DMS114 treated with DMSO at 0.1 percent for 48 hours (cell line): Measurements from ENCODE around the gene TLCD2.
"Not testable (repeated sequence)": the region's sequence is repeated elsewhere in the genome, so short reads cannot be mapped to it uniquely, and the experiment has no call there.

Experiments used
- DNase-seq: peaks from one replicate; lab custom pipeline; 2025; ENCODE audit not compliant: unreplicated experiment; lab: John Stamatoyannopoulos, UW

The TLCD2 gene

DNA sequence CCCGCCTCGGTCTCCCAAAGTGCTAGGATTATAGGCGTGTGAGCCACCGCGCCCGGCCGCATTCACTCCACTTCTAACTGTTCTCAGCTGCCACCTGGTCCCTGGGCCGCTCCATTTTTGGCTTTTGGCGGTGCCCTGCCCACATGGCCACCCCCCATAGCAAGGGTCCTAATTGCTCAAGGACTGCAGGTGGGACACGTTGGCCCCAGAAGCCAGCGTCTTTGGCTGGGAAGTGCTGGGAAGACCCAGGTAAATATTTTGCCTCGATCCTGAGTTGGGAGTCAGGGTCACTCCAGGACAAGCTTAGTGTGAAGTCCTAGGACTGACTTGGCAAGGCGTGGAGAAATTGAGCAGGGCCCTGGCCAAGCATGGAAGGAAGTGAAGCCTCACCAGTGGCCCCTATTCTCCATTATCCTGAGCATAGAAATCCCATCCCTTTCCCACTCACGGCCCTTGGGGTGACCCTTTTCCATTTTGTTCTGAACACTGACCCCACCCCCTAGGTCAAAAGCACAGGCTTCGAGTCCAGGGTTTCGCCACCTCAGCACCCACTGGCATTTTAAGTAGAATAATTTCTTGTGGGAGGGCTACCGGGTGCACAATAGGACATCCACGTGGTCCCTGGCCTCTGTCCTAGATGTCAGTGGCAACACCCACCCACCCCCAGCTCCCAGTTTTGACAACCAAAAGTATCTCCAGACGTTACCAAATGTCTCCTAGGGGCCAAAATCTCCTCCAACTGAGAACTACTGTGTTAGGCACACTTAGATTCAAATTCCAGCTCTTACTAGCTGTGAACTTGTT is 8.4 kb upstream of the TLCD2 start:
- no peak for DNase-seq

DNA sequence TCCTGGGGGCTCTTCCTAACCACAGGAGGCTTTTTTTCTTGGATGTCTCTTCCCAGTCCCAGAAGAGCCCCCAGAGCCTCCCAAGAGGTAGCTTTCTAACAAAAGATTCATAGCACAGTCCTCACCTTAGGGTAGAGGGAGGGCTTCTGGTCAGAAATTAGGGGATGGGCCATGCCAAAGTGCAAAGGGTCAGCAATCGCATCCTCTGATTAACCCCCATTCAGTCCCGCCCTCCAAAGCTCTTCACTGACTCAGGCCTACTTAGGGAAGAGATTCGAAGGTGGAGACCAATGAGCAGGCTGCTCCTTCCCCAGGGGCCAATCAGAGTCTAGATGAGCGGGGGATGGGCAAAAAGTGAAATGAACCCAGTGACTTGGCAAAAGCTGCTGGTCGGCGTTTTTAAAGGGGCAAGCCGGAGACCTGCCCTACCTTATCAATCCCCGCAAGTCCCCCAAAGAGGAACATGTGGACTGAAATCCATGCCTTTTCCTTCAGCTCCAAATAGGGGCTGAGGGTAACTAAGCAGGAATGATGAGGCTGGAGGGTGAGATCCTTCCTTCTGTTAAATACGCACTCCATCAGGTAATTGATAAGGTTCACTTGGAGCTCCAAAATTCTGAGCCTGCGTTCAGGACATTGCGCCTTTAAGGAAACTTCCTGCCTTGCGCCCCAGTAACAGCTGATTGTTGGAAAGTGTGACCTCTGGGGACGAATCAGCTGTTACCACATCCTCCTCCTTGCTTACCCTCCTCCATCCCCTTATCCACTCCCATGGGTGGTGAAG is 6.9 kb upstream of the TLCD2 start:
- peak; percentile 94 for DNase-seq

DNA sequence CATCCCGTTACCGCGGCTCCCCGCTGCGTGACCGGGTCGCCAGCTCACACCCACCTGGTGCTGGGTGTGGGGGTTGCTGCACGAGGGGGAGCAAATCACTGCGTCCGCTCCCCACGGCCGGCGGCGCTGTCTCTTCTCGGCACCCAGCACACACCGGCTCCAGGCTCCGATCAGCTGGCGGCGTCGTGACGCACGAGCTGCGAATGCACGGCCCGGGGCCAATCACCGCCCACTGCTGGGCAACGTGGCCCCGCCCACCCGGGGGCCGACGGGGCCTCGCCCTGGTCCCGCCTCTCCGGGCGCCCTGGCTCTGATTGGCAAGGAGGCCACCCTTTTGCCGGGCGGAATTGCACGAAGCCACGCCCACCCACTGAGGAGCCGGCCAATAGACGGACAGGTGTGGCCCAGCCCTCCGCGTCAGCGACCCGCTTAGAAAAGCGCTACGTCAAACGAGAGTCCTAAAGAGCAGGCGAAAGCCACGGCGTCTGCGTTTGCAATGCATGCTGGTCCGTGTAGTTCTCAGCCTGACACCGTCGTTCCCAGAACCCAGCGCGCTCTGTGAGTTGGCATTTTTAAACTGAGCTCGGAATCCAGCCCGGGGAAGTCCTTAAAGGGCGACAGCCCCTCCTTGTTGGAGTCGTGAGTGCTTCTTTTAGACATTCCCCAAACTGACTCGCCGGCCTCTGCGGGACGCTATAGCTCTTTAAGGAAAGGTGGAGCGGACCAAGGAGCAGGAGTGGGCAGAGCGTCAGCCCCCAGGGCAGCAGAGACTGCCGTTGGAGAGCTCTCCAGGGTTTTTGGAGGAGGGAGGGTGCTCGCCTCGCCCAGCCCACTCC is 6.1 kb upstream of the TLCD2 start:
- peak; percentile 98 for DNase-seq

DNA sequence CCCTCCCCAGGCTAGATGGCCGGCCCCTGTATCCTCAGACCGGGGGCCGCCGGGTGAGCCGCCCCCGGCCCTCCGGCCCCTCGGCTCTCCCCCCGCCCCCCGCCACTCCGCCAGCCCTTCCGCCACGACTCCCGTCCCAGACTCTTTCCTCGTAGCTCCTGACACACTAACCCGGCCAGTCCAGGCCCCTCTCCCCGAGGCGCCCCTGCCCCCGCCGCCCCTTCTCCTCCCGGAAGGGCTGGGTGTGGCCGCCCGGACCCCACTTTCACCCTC is 5.6 kb upstream of the TLCD2 start:
- DNase-seq = no peak

DNA sequence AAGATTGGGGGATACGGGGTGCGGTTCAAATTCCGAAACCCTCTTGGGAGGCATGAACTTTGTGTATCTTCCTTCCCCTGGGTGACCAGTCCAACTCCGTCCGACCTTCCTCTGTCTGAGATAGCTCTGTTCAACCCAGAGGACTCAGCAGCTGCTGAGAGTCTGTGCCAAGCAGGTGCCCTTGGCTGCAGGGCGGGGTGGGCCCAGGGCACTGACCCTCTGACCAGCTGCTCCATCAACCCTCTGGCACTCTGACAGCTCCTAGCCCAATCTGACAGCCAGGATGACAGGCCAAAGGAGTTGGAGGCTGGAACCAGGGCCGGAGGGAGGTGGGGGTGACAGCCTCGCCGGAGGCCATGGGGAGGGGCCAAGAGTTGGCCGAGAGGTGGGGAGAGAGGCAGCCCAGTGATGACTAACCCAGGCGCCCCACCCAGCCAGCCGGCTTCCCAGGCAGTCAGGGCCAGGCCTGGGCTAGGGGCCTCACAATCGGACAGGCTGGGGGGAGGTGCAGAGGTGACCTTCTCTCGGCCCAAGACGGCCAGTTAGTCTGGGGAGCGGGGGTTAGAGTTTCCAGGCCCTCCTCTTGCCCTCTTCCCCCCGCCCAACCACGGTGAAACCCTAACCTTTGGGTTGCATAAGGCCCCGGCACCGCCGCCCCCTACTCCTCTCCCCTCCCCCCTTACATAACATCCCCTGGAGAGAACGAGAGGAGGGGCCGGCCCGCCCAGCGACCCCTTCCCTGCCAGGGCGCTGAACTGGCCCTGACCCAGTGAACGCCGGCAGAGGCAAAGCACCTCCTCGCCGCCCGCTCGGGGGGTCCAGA is 5.0 kb upstream of the TLCD2 start:
- DNase-seq = no peak

DNA sequence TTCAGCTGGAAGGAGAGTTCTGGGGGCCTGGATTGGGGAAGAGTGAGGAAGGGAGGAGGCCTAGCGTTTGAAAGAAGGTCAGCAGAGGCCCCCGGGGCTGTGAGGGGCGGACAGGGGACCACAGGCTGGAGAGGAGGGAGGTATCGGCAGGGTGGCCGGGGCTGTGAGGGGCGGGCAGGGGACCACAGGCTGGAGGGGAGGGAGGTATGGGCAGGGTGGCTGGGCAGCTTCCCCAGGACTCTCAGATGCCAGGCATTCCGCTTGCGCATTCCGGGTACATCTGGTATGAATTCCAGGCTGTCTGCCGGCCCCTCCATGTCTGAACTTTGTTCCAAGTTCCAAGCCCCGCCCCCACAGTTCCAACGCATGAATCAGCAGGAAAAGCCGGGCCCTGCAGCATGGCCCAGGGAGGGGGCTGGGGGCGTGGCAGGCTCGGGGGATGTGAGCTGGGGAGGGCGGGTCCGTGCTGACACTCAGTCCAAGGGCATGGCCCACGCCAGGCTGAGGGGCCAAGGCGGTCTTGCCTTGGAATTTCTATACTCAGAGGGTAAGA is 4.3 kb upstream of the TLCD2 start:
- DNase-seq = peak; percentile 44

DNA sequence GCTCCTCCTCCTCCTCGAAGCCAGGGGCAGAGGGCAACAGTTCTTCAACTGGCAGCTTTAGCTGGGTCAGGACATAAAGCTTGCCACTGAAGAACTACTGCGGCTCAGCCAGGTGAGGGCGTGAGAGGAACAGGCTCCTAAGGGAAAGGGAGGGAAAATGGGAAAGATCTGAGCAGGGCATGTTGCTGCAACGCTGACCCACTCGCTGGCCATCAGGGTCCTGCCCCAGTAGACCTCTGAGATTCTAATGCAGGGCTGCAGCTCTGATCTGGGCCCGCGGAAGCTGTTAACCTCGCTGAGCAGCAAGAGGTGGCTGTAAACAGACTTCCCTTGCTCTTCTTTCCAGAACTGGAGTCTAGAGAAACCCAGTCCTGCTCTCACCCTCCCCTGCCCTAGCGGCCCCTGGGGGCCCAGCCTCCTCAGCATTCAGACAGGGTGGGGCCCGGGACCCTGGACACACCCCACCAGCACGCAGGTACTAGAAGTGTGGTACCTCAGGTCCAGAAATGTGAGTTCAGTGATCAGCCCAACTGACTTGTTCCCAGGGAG is 3.8 kb upstream of the TLCD2 start:
- DNase-seq = peak; percentile 55

DNA sequence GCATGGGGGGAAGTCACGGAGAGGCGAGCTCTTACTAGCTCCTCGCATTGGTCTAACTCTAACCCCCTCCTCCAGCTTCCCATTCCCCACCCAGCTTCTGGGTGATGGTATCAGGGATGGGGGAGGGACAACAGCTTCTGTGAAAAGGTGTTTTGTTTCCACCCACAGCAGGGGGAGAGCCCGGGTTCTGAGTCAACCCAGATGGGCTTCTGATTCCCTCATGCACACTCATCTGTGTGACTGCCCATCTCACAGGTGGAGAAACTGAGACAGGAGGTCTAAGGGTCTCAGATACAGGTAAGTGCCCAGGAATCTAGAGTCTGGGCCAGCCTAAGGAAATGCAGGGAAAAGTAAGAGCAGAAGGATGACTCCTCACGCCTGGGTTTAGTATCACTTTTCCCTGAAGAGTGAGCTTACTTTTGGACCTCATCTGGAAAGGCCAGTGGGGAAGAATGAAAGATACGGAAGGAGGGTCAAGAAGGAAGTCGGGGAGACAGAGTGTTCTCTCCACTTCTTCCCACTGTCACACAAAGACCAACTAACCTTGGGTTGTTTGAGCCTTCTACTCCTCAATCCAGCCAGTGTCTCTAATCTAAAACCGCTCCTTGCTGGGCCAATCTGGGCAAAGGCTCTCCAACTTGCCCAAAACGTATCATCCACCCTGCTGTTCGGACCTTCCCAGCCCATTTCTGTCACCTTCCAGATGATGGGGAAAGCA is 3.1 kb upstream of the TLCD2 start:
- no peak for DNase-seq

DNA sequence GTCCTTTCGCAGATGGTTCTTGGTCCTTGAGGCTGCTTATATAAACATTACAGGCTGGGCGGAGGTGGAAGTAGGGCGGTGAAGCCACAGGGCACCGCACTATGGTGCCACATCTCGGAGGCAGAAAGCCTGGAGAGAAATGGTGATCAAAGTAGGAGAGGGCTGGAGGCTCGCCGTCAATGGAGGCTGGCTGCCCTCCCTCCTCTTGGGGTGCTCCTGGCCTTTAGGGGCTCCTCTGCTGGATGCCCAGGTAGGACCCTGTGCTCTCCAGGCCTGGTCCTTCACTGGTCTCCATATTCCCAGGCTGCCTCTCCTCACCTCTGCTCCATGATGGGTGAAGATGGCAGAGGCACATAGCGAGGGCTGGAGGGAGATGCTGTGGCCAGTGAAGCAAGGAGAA is 2.1 kb upstream of the TLCD2 start:
- no peak for DNase-seq

DNA sequence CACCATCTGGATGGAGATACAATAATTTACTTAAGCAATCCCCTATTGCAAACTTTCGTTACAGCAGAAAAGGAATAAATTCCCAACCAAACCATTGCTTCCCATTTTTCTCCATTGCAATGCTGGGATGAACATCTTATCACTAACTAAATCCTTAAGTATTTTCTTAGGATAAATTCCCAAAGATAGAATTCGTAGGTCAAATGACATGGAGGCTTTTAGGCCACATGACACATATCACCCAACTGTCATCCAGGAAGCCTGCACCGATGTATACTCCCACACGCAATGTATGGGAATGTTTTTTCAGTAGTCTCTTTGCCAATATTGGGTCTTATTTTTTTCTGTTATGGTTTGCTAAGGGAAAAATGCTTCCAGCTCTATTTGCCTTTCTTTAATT is 1.6 kb upstream of the TLCD2 start:
- DNase-seq = no peak

DNA sequence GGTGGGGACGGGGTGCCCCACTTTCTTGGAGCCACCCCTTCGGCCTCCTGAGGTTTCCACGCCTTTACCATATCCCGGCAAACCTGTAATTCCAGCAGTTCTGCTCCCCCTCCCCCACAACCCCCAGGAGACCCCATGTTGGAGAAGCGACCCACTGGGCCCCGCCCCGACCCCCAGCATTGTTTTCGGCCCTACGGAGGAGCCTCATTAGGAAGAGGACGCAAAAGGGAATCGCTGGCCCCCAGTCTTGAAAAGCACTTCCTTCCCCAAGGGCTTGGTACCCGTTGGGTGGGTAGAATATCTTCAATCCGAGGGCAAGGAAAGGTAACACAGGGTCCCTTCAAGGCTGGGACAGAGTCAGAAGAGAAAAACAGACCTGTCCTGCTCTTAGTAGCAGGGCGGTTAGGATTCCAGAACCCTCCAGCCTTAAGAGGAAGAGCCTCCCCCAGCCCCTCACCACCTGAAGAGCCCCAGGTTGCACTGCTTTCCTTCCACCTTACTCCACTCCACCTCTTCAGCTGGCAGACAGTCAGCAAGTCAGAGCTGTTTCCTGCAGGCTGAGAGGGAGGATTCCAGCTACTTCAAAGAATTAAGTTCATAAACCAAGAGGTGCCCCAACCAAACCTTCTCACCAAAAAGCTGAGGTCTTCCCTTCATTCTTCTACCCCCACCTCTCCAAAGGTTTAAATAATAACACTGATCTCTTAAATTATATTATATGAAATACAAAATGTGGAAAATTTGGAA is 803 bp upstream of the TLCD2 start:
- no peak for DNase-seq

DNA sequence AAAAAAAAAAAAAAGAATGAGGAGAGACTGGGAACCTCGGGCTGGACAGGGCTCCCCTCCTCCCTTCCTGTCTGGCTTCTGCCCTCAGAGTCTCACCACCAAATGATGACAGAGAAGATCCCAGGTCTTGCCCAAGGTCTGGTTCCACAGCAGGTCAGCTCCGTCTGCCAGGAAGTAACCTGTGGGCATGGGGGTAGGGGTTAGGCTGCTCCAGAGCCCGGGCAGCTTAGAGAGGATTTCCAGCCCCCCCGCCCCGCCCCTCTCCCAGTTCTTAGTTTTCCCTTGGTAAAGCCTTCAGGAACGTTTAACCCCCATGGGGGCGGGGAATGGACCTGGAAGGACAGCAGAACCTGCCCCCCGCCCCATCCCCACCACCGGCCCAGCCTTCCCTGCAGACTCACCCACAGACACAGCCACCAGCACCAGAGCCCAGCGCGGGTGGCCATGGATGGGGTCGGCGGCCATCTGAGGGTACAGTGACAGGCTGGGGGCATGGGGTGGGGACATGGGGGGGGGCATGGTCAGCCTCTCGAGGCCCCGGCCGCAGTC is 700 bp downstream of the TLCD2 start:
- DNase-seq = no peak

DNA sequence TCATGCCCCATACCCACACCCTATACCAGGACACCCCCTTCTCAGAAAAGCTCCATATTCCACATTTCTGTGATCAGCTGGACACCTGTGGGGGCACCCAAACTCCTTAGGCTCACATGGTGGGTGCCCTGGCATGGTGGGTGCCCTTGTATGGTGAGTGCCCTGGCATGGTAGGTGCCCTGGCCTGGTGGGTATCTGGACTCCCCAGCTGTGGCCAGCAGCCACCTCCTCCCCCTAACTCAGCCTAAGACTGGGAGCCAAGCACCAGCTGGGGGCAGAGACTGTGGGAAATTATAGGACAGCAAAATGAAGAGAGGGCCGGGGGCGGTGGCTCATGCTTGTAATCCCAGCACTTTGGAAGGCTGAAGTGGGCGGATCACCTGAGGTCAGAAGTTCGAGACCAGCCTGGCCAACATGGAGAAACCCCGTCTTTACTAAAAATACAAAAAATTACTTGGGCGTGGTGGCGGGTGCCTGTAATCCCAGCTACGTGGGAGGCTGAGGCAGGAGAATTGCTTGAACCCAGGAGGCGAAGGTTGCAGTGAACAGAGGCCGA is 1.3 kb downstream of the TLCD2 start:
- DNase-seq = not testable (repeated sequence)

DNA sequence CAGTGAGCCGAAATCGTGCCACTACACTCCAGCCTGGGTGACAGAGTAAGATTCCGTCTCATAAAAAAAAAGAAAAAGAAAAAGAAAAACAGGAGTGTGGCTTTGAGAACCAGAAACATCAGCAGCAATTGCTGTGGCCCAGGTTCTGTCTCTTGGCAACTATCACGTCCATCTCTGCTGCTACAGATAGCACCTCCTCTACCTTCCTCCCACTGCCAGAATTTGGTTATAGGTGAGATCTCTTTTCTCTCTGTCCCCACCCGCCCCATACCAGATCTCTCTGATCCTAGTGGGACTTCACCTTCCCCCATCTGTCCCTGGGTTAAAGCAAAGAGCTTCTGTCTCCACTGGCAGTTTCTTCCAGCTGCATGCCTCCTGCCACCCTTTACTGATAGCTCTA is 3.1 kb downstream of the TLCD2 start:
- no peak for DNase-seq

DNA sequence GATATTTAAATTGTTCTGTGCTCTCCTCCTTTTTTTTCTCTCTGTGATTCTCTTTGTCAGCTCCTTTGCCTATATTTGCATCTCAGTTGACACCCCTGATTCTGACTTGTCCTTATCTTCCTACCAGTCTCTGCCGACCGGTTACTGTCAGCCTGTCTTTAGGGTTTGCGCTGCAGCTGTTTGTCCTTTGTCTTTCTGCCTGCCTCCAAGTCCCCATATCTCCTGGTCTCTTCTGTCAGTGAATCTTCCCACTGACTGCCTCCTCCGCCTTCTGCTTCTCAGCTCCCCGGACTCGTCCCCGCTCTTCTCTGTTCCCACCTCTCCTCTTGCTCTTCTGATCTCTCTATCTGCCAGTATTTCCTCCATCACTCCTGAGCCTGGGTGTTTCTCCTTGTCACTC is 5.2 kb downstream of the TLCD2 start:
- DNase-seq = no peak

DNA sequence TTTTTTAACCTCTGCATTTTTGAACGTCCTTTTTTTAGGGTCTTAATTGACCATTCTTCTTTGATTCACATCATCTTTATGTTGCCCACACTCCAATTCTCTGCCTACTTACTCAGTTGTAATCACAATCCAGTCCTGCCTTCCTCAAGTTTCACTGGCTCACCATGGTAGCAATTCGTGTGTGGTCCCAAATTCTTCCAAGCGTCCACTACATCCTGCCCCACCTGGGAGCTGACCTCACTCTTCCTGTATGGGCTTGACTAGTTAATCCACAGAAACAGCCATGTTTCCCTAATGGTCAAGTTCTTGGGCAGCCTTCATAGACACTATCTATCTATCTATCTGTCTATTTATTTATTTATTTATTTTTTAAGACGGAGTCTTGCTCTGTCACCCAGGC is 7.1 kb downstream of the TLCD2 start:
- no peak for DNase-seq

DNA sequence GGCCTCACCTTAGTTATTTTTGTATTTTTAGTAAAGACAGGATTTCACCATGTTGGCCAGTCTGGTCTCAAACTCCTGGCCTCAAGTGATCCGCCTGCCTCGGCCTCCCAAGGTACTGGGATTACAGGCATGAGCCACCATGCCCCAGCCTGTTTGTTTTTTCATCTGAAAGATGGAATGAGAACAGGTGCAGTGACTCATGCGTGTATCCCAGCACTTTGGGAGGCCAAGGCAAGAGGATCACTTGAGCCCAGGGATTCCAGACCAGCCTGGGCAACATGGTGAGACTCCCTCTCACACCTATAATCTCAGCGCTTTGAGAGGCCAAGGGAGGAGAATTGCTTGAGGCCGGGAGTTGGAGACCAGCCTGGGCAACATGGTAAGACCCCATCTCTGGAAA is 10.3 kb downstream of the TLCD2 start:
- DNase-seq = not testable (repeated sequence)

DNA sequence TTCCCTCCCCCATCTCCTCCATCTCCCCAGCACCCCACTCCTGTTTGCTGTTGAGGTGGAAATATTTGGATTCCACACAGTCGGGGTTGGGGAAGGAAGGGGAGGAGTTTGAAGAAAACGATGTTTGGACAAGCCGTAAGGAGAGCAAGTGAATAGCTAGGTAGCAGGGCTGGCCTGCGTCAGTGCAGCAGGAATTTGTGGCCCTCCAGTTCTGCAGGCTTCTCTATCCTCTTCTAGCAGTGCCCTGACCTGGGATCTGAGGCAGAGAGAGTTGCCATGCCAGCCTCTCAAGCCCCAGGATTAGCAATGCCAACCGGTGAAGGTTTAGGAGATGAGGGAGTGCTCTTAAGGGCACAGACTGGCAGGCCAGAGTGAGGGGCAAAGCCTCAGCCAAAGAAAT is 12.5 kb downstream of the TLCD2 start:
- DNase-seq = no peak
